NOMO-1 treated with dmso at 0.1 percent for 144 hours (cell line): ENCODE results near the gene ZNF652.
A peak's percentile ranks its signal among the peaks of the same experiment; 100 is the strongest.
"Not testable (repeated sequence)": the region's sequence is repeated elsewhere in the genome, so short reads cannot be mapped to it uniquely, and the experiment has no call there.

Experiments
- DNase-seq: peaks from one replicate; lab custom pipeline; 2025; ENCODE audit not compliant: unreplicated experiment; lab: John Stamatoyannopoulos, UW

Gene ZNF652

DNA sequence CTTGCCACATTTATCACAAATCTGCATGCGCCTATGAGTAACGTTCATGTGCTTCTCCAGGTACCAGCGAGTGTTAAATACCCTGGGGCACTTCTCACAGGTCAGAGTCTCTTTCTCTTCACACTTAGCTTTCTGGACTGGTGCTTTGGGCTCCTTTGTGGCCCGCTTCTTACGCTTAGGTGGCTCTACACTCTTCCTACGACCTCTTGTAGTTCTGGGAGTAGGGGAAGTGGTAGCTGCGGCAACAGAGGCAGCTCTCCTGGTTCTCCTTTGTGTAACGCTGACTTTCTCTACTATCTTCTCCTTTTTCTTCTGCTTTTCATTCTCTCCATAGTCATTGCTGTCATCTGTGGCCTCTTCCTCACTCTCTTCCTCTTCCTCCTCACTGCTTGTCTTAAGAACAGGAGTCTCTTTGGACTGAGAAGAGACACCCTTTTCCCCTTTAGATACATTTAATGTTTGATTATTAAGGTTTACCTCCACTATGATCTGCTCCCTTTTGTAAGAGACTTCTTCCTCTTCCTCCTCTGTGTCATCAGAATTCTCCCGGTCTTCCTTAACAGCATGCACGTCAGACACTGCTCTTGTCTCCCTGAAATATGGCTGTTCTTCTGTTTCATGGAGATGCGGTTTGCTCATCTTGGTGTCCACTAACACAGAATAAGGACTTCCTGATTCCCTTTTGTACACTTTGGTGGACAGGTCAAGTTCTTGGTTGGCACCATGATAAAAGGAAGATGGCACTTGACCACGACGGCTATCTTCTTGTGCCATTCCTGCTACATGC lies 45.0 kb downstream of the ZNF652 start:
- DNase-seq: peak; percentile 29

DNA sequence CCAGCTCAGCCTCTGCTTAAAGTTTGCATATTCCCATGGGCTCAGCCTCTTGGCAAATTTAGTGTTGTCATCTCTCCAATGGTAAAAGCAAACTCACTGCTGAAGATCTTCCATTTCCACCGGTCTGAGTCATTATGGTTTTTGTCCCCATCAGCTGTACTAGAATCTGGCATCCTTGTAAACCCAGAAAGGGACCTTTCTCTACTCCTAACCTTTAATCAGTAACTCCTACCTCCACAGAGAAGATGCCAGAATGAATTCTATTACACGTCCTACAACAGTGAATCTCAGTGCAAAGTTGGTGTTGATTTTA lies 45.8 kb downstream of the ZNF652 start:
- DNase-seq: no peak

DNA sequence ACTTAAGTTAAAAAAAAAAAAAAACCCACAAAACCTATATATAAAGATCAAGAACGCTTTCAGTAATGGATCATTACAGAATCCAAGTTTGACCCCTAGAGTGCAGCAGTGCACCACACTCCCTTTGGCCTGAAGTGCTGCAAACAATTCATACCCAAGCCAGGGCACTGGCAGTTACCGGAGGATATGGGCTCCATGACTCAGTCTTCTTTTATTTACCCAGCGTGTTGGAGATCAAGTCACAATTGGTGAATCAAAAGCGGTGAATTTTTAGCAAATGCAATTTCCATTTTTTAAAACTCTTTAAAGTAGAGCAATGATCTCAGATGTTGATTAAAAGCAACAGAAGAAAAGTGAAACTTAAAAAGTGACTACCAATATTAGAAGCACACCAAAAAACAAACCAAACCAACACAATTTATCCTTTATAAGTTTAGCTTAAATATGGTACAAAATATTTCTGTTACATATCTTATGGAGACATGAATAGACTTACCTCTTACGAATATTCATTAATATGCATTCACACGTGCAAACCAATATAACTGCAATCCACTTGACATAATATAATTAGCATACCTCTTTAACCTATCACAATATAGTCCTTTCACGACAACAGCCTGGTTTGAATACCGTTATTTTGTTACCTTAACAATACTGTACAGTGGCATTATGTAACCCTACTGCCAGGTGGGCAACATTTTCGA lies 46.3 kb downstream of the ZNF652 start:
- peak; percentile 51 for DNase-seq

DNA sequence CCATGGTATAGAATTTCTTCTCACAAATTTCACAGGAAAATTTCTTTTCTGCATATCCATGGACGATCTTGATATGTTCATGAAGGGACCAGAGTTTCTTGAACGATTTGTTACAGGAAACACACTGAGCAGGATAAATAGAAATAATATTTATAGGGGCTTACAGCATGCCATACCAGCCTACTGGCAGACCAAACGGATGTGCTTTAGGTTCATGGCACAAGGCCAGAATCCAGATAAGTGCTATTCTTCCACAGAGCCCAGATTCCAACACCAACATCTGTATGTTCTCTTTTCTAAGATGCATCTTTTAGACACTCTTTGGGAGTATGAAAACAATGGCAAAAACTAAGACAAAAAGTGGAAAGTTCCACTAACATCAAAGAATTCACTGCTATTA lies 49.3 kb downstream of the ZNF652 start:
- no peak for DNase-seq

DNA sequence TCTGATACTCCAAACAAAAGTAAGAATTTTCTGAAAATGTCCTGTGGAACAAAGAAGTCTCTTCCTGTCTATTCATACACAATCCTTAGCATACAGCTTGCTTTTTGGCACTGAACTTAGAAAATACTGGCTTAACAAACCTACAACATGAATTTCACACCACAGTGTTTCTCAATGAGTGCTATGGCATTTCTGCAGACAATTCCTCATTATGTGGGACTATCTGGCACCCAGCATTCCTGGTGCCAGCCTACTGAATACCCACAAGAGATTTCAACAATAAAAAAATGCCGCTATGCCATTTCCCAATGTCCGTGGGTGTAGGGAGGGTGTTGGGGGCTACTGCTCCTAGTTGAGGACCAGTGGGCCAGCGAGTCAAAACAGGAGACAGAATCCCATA lies 62.1 kb downstream of the ZNF652 start:
- no peak for DNase-seq

DNA sequence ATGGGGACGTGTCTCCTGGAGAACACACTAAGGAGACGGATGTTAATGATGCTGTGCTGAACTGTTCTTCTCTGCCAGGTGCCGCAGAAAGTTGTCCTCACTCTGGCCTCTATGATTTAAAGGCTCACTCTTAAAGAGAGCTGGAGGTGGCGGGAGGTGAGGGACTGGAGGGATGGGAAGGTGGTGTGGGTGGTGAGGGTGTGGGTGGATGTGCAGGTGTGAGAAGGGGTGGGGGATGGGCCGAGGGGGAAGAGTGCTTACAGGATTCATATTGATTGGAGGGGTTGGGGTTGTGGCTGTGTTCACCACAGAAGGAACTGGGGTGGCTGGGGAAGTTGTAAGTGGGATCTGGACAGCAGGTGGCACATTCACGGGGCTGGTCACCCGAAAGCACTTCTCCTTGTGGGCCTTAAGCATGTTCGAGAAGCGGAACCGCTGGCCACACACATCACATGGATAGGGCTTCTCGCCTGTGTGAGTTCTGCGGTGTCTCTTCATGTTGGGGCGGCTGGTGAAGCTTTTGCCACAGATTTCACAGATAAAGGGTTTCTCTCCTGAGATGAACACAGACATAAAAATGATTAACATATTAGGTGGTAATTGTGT lies 63.6 kb downstream of the ZNF652 start:
- no peak for DNase-seq

DNA sequence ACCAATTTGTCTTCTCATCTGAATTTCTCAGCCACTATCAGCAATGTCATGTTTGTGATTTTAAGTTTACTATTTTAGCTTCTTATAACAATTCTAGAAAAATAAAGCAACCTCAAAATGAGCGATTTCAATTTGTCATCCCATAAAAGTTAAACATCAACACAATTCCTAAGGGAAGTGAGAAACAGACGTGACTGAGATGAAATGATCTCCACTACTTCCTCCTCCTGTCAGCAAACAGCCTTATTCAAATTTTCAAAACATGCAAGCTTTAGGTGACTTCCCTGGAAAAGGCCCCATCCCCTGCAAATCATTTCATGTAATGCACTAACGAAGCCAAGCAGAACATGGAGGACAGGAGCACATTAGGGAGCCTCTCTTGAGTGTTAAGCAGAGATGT lies 64.9 kb downstream of the ZNF652 start:
- DNase-seq: no peak

DNA sequence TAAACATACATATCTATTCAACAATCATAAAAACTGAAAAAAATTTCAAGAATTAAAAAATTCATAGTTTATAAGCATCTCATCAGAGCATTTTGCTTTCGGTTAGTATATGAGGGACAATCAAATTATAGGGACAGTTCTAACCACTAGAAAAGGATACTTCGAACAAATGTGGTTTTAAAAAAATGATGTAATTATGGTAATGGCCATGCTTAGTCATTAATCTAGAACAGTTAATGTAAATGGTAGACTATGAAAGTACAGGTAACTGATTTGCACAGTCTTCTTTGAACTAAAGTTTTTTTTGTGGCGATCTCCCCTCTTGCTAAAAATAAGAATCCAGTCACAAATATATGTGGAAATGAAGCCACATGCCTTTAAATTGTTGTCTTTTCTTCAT lies 67.9 kb downstream of the ZNF652 start:
- DNase-seq: no peak

DNA sequence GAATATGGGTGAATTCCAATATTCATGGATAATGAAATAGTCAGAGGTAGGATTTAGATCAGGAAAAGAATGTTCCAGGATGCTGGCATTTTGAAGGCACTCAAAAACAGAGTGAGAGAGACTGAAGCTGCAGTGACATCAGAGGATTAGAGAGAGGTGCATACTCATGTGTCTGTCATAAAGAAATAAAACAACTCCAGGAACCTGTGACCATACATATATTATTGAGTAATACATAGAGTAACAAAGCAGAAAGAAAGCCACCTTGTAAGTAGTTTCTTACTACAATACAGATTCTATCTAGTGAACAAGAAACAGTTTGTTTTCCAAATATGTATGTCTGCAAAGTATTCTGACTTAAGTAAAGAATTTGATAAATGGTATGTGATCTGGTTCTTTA lies 69.1 kb downstream of the ZNF652 start:
- DNase-seq: no peak

DNA sequence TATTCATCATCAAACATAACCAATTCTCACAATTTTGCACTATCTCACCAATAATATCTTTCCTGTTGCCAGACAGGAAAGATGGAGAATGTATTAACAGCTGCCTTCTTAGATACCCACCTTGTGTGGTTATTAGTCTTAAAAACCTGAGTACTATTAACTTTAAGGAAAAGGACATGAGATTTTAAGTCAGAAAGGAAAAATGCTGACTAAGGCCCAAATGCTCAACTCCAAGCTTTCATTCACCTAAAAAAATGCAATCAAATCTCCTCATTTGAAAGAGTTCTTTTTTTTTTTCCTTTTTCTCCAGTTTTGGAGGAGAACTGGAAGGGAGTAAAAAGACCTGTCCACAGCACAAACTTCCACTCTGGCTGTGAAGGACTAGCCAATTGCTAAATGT lies 70.1 kb downstream of the ZNF652 start:
- DNase-seq: no peak

DNA sequence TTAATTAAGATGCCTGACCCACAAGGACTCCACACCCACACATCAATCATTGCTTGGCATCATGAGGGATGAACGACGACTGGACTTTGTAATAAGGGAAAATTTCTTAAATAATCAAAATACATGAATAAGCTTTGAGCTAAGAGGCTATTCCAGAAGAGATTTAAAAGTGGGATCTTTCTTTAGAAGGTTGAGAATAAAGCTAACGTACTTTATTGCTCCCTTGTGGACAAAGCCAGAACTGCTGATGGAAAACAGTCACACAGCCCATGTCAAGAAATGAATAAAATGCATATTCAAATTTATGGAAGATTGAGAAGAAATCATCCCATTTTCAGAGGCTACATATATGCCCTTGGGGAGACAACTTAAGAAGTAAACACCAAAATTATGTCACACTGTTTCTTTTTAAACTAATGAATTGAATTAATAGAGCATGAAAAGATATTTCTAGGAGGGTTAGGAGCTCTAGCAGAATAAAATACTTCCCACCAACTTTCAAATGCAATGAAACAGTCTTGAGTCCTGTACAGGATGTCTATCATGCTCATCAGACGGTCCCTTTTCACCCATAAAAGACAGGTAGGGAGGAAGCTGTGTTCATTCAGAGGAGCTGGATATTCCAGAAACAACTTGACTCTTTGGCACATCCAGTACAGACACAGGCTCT lies 71.2 kb downstream of the ZNF652 start:
- no peak for DNase-seq

DNA sequence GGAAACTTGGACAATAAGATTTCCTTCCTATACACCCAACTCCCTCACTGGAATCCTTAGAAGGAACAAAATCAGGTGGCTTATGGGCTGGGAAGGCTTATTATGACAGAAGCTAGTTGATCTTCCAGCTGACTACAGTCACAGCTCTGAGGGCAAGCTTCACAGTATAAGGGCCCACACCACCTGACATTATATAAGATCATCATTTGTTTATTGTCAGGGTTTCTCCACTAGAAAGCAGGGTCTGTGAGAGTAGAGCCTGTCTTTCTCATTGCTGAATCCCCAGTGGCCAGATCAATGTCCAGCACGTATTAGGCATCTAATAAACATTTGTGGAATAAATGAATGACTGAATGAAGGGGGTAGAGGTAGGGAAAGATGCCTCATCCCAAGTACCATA lies 73.7 kb downstream of the ZNF652 start:
- no peak for DNase-seq

DNA sequence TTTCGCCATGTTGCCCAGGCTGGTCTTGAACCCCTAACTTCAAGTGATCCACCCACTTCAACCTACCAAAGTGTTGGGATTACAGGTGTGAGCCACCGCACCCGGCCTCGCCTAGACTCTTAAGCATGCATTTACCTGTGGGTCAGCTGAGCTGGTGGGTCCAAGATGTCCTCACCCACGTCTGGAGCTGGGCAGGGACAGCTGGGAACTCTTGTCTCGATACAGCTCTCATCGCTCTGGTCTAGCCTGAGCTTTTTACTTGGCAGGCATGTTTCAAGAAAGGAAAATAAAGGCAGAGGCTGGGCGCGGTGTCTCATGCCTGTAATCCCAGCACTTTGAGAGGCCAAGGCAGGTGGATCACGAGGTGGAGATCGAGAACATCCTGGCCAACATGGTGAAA lies 74.6 kb downstream of the ZNF652 start:
- DNase-seq: no peak

DNA sequence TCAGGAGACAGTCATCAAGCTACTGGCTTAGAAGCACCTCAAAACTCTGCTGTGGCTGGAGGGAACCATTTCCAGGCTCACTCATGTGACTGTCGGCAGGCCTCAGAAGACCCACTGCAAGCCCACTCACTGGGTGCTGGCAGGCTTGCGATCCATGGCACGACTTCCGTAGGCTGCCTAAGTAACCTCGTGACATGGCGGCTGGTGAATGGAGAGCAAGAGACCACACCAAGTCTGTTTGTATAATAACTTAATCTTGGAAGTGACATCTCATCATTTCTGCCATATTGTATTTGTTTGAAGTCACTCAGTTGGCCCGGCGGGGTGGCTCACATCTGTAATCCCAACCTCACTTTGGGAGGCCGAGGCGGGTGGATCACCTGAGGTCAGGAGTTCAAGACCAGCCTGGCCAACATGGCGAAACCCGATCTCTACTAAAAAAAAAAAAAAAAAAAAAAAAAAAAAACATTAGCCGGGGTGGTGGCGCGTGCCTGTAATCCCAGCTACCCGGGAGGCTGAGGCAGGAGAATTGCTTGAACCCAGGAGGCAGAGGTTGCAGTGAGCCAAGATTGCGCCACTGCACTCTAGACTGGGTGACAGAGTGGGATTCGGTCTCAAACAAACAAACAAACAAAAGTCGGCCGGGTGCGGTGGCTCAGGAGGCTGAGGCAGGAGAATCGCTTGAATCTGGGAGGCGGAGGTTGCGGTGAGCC lies 75.6 kb downstream of the ZNF652 start:
- DNase-seq: not testable (repeated sequence)

DNA sequence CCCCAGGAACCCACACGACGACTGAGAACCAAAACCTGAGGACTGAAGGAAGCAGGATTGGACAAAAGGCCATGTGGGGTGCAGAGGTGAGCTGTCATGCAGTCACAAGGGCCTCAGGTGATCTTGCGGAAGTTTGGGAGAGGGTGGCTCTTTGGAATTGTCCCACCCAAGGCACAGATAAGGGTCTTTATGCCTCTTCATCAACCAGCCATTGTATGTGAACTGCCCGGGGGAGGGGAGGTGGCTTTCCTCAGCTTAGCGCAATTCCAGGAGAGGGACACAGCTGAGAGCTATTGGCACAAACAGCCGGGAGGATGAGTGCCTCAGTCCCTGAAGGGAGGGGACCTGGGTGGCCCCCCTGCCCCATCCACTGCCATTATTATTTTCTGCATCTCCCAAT lies 76.3 kb downstream of the ZNF652 start:
- no peak for DNase-seq

DNA sequence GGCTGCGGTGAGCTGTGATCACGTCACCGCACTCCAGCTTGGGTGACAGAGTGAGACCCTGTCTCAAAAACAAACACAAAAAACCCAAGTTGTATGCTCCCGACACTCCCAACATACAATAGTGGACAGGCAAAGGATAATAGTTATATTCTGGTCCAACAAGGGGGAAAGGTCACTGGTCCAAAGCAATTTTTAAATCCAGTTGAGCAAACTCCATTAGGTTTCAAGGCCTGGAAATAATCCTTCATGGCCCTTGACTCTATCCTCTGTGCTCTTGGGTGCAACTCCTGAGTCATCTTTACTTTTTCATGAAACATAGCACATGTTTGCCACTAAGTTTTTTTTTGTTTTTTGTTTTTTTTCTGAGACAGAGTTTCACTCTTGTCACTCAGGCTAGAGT lies 81.1 kb downstream of the ZNF652 start:
- DNase-seq: no peak

DNA sequence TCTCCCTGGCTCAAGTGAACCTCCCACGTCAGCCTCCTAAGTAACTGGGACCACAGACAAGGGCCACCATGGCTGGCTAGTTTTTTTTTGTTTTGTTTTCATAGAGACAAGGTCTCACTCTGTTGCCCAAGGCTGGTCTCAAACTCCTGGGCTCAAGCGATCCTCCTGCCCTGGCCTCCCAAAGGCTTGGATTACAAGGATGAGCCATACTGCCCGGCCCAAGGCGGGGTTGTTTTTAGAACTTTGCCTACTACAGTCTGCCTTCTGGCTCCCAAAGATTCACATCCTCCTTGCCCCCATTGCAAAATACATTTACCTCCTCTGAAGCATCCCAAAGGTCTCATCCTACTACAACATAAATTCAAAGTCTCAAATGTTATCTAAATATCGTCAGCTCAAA lies 82.0 kb downstream of the ZNF652 start:
- no peak for DNase-seq

DNA sequence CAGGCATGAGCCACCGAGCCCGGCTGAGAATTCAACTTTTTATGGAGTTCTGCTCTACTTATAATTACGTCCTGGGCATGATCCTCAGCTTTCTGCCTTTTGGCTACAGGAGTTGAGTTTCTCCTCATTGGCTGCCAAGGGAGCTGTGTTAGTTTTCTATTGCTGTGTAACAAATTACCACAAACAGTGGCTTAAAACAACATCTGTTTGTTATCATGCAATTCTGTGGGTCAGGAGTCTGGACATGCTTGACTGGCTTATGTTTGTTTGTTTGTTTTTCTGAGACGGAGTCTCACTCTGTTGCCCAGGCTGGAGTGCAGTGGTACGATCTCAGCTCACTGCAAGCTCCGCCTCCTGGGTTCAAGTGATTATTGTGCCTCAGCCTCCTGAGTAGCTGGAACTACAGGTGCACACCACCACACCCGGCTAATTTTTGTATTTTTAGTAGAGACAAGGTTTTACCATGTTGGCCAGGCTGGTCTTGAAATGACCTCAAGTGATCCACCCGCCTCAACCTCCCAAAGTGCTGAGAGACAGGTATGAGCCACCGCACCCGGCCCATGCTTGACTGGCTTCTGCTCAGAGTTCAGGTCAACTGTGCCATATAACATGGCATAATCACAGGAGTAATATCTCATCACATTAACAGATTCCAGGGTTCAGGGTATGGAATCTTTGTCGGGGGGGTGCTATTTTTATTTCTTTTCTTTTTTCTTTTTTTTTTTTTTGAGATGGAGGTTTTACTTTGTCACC lies 82.6 kb downstream of the ZNF652 start:
- not testable (repeated sequence) for DNase-seq

DNA sequence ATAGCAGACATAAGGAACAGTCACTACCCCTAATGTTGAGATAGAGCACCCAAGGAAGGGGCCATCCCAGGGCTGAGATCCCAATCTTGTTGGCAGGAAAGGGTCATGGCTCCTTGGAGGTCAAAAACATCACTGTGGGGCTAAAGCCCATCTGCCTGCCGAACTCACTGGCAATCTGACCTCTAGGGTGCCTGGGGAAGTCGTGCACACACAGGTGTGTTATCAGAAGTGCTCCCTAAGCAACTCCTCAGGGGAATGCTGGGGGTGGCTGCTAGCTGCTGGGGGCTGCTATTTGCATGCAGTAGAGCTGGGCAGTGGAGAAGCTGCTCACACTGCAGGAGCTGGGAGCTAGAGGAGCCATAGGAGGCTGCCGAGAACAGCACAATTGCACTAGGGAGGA lies 84.0 kb downstream of the ZNF652 start:
- no peak for DNase-seq

DNA sequence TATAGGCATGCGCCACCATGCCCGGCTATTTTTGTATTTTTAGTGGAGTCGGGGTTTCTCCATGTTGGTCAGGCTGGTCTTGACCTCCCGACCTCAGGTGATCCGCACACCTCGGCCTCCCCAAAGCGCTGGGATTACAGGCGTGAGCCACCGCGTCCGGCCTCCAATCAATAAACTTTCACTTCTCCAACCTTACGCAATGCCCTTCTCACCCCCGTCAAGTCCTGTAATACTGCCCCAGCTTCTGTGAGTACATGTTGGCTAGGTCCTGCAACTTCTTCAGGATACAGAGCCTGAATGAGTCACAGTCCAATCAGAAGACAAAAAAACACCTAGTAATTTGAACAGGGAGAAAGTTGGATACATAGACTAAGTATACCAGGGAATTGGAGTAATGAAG lies 84.4 kb downstream of the ZNF652 start:
- peak; percentile 64 for DNase-seq

DNA sequence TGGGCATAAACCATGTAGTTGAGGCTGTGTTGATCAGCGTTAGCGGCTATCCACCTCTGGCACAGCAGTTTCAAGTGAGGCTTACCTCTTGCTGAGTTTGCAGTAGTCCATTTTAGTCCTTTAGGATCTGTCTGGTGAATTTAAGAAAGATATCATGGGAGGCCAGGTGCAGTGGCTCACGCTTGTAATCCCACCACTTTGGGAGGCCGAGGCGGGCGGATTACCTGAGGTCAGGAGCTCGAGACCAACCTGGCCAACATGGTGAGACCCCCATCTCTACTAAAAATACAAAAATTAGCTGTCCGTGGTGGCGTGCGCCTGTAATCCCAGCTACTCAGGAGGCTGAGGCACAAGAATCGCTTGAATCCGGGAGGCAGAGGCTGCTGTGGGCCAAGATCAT lies 86.1 kb downstream of the ZNF652 start:
- DNase-seq: not testable (repeated sequence)
